ENCODE data around the gene MAMDC4.

DNA sequence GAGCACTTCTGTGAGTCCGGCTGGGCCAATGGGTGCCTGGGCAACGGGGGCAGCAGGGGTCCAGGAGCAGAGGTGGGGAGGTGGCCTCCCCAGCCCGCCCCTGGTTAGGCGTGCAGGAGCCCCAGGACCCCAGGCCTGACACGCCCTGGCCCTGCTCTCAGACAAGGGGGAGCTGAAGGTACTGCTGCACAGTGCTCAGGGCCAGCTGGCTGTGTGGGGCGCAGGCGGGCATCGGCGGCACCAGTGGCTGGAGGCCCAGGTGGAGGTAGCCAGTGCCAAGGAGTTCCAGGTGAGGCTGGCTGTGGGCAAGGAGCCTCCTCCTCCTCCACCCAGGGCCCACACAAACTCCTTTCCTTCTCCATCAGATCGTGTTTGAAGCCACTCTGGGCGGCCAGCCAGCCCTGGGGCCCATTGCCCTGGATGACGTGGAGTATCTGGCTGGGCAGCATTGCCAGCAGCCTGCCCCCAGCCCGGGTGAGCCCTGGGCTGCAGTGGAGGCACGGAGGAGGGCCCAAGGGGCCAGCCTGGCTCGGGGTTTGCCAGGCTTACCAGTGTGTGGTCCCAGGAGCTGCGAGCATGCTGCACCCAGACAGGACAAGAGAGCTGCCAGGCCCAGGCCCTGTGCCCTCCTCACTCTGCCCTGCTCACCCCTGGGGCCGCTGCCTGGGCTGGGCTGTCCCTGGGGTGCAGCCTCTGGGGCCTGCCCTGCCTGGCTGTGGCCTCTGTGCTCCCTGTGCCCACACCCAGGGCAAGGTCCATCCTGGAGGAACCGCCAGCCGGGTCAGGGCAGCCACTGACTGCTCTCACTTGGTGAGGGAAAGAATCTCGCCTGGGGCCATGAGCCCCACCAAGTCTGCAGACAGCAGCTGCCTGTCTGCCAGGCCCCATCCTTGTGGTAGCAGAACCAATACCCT lies 7.0 kb downstream of the MAMDC4 start:
- TF ChIP-seq, protein P1, sequence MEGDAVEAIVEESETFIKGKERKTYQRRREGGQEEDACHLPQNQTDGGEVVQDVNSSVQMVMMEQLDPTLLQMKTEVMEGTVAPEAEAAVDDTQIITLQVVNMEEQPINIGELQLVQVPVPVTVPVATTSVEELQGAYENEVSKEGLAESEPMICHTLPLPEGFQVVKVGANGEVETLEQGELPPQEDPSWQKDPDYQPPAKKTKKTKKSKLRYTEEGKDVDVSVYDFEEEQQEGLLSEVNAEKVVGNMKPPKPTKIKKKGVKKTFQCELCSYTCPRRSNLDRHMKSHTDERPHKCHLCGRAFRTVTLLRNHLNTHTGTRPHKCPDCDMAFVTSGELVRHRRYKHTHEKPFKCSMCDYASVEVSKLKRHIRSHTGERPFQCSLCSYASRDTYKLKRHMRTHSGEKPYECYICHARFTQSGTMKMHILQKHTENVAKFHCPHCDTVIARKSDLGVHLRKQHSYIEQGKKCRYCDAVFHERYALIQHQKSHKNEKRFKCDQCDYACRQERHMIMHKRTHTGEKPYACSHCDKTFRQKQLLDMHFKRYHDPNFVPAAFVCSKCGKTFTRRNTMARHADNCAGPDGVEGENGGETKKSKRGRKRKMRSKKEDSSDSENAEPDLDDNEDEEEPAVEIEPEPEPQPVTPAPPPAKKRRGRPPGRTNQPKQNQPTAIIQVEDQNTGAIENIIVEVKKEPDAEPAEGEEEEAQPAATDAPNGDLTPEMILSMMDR (IDR thresholded peaks at IDR 0.05; ENCODE audit: low read length): no peak
- TF ChIP-seq EZH2 (optimal IDR thresholded peaks at IDR 0.05; ENCODE audit: low read depth, low read length) (no peak), EZH2phosphoT487 (IDR thresholded peaks at IDR 0.05; ENCODE audit: low read length) (no peak)

All from MM.1S (cell line).